ENCODE measurements around the gene RBBP8NL.

RBBP8NL gene

GRCh38 chr20:62412194-62413024 lies 14.9 kb downstream of the RBBP8NL start:
- no peak for DNase-seq
- H3K79me2 ChIP-seq (ENCODE audit: low read length): no peaks in the 10 kb centered on the region
- no peak overlapping the region for H3K4me3 ChIP-seq (ENCODE audit: low read length)
- no peak overlapping the region for H3K9ac ChIP-seq (ENCODE audit: low read length)
- no peak overlapping the region for H3K27ac ChIP-seq (ENCODE audit: low read length)
- no peak overlapping the region for H2AFZ ChIP-seq (ENCODE audit: low read length)
- no peak overlapping the region for H3K4me2 ChIP-seq (ENCODE audit: low read depth, low read length)
- H3K36me3 ChIP-seq (replicated peaks; ENCODE audit: insufficient read depth, low read length): no peaks in the 10 kb centered on the region
- no peaks in the 10 kb centered on the region for H3F3A ChIP-seq (ENCODE audit: insufficient read depth, low read length)
- H3K9me3 ChIP-seq (replicated peaks; ENCODE audit: insufficient read depth, low read length): no peaks in the 10 kb centered on the region
- no peaks in the 10 kb centered on the region for H4K20me1 ChIP-seq (ENCODE audit: insufficient read depth, low read length)
- peaks cover 14% of the 10 kb centered on the region for H3K4me1 ChIP-seq (ENCODE audit: low read length)
- H3K9me2 ChIP-seq (replicated peaks; ENCODE audit: insufficient read depth, low read length): no peaks in the 10 kb centered on the region
- TF ChIP-seq CTCF (IDR thresholded peaks at IDR 0.05; ENCODE audit: low read length) (no peak), EZH2 (optimal IDR thresholded peaks at IDR 0.05; ENCODE audit: low read depth, low read length) (no peak), EZH2phosphoT487 (IDR thresholded peaks at IDR 0.05; ENCODE audit: low read length) (no peak)
- peaks cover 65% of the 10 kb centered on the region for H3K27me3 ChIP-seq (replicated peaks; ENCODE audit: insufficient read depth, low read length)

- Histone ChIP-seq H3K4me1 (ENCODE audit: low read length) (peaks cover 14% of the 10 kb centered on the region), H4K20me1 (ENCODE audit: insufficient read depth, low read length) (no peaks in the 10 kb centered on the region), H2AFZ (ENCODE audit: low read length) (no peak overlapping the region), H3K9me3 (replicated peaks; ENCODE audit: insufficient read depth, low read length) (no peaks in the 10 kb centered on the region), H3K36me3 (replicated peaks; ENCODE audit: insufficient read depth, low read length) (no peaks in the 10 kb centered on the region), H3K27ac (ENCODE audit: low read length) (no peak overlapping the region), H3K4me2 (ENCODE audit: low read depth, low read length) (no peak overlapping the region), H3K27me3 (replicated peaks; ENCODE audit: insufficient read depth, low read length) (peaks cover 57% of the 10 kb centered on the region), H3K9ac (ENCODE audit: low read length) (no peak overlapping the region), H3K79me2 (ENCODE audit: low read length) (peaks cover 2% of the 10 kb centered on the region), H3F3A (ENCODE audit: insufficient read depth, low read length) (no peaks in the 10 kb centered on the region), H3K4me3 (ENCODE audit: low read length) (no peak overlapping the region), H3K9me2 (replicated peaks; ENCODE audit: insufficient read depth, low read length) (no peaks in the 10 kb centered on the region)
- no peak for TF ChIP-seq EZH2phosphoT487 (IDR thresholded peaks at IDR 0.05; ENCODE audit: low read length)
- no peak for TF ChIP-seq CTCF (IDR thresholded peaks at IDR 0.05; ENCODE audit: low read length)
- no peak for TF ChIP-seq EZH2 (optimal IDR thresholded peaks at IDR 0.05; ENCODE audit: low read depth, low read length)
- DNase-seq: no peak
Measured at GRCh38 chr20:62411479-62412193, 15.7 kb downstream of the RBBP8NL start.

GRCh38 chr20:62410746-62411478 lies 16.4 kb downstream of the RBBP8NL start:
- H4K20me1 ChIP-seq (ENCODE audit: insufficient read depth, low read length): no peaks in the 10 kb centered on the region
- no peak for DNase-seq

More at GRCh38 chr20:62410746-62411478, 16.4 kb downstream of the RBBP8NL start:
- Histone ChIP-seq H3K27ac (ENCODE audit: low read length) (no peak overlapping the region), H3K79me2 (ENCODE audit: low read length) (peaks cover 9% of the 10 kb centered on the region), H3K4me3 (ENCODE audit: low read length) (no peak overlapping the region), H3K27me3 (replicated peaks; ENCODE audit: insufficient read depth, low read length) (peaks cover 53% of the 10 kb centered on the region), H2AFZ (ENCODE audit: low read length) (0 out of 2 replicates have a peak overlapping the region, but pooled peaks have one; percentile 30), H3K9ac (ENCODE audit: low read length) (no peak overlapping the region), H3K4me1 (ENCODE audit: low read length) (peaks cover 14% of the 10 kb centered on the region), H3F3A (ENCODE audit: insufficient read depth, low read length) (no peaks in the 10 kb centered on the region), H3K4me2 (ENCODE audit: low read depth, low read length) (peak overlapping the region; percentile 48; the same call in 1 of the 2 replicates), H3K36me3 (replicated peaks; ENCODE audit: insufficient read depth, low read length) (no peaks in the 10 kb centered on the region), H3K9me3 (replicated peaks; ENCODE audit: insufficient read depth, low read length) (no peaks in the 10 kb centered on the region), H3K9me2 (replicated peaks; ENCODE audit: insufficient read depth, low read length) (no peaks in the 10 kb centered on the region)
- no peak for TF ChIP-seq EZH2 (optimal IDR thresholded peaks at IDR 0.05; ENCODE audit: low read depth, low read length)
